GM06990 (cell line): ENCODE measurements around the gene SIRT1.

Experiments used
- DNase-seq: peaks from one replicate; pipeline ENCODE4 v3.0.0-alpha.2; 2011; ENCODE audit not compliant: insufficient read length; ENCODE audit errors: extremely low read depth
- H3K27me3 ChIP-seq: replicated peaks from 2 replicates; pipeline ENCODE4 v1.6.0; 2011; ENCODE audit warnings: low read length; ENCODE audit not compliant: control insufficient read depth, insufficient read depth
- H3K36me3 ChIP-seq: 2 replicates; pipeline ENCODE4 v1.5.1; 2011; ENCODE audit warnings: low read length; ENCODE audit not compliant: control insufficient read depth, insufficient read depth
- H3K4me3 ChIP-seq: replicated peaks from 2 replicates; pipeline ENCODE4 v1.5.1; 2011; ENCODE audit warnings: low read depth, mild to moderate bottlenecking, control low read depth, low read length
- TF ChIP-seq, protein P1 (sequence below): IDR thresholded peaks from 2 replicates; pipeline ENCODE4 v1.5.1; 2011; ENCODE audit warnings: low read length, control low read depth, mild to moderate bottlenecking, inconsistent platforms; ENCODE audit not compliant: insufficient read depth, poor library complexity, severe bottlenecking

The SIRT1 gene

DNA sequence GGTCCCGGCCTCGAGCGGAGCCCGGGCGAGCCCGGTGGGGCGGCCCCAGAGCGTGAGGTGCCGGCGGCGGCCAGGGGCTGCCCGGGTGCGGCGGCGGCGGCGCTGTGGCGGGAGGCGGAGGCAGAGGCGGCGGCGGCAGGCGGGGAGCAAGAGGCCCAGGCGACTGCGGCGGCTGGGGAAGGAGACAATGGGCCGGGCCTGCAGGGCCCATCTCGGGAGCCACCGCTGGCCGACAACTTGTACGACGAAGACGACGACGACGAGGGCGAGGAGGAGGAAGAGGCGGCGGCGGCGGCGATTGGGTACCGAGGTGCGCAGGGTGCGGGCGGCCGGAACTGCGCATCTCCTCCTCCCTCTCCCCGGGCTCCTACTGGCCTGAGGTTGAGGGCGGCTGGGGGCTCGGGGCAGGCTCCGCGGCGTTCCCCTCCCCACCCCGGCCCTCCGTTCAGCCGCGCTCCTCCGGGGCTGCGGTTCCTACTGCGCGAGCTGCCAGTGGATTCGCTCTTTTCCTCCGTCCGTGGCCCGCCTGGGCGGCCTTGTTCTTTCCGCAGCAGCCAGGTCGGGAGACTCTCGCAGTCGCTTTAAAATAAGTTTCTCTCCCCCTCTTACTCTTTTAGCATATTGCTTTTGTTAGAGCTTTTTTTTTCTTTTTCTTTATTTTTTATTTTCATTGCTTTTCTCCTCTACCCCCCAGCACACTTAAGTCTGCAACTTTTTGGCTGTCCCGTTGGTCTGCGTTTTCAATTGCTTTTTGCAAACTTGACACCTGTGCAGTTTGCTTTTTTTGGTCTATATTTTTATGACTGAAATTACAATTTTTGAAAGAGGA, 600 bp downstream of the SIRT1 start:
- TF ChIP-seq, protein P1, sequence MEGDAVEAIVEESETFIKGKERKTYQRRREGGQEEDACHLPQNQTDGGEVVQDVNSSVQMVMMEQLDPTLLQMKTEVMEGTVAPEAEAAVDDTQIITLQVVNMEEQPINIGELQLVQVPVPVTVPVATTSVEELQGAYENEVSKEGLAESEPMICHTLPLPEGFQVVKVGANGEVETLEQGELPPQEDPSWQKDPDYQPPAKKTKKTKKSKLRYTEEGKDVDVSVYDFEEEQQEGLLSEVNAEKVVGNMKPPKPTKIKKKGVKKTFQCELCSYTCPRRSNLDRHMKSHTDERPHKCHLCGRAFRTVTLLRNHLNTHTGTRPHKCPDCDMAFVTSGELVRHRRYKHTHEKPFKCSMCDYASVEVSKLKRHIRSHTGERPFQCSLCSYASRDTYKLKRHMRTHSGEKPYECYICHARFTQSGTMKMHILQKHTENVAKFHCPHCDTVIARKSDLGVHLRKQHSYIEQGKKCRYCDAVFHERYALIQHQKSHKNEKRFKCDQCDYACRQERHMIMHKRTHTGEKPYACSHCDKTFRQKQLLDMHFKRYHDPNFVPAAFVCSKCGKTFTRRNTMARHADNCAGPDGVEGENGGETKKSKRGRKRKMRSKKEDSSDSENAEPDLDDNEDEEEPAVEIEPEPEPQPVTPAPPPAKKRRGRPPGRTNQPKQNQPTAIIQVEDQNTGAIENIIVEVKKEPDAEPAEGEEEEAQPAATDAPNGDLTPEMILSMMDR = no peak
- H3K27me3 ChIP-seq = no peaks in the 10 kb centered on the region
- H3K36me3 ChIP-seq = peaks cover 8% of the 10 kb centered on the region
- DNase-seq = peak; percentile 88
- peak overlapping the region; percentile 80 for H3K4me3 ChIP-seq

DNA sequence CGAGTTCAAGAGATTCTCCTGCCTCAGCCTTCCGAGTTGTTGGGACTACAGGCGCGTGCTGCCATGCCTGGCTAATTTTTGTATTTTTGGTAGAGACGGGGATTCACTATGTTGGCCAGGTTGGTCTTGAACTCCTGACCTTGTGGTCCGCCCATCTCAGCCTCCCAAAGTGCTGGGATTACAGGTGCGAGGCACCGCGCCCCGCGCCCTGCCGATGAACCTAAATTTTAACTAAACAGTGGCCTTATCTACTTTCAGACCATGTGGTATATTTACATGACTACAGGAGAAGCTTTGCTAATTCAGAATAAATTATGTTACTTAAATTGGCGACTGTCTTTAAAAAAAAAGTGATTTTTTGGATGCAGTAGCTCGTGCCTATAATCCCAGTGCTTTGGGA, 9.2 kb downstream of the SIRT1 start:
- Histone ChIP-seq H3K36me3 (peaks cover 12% of the 10 kb centered on the region), H3K27me3 (no peaks in the 10 kb centered on the region), H3K4me3 (no peak overlapping the region)
- DNase-seq = no peak
- TF ChIP-seq, protein P1 = no peak

DNA sequence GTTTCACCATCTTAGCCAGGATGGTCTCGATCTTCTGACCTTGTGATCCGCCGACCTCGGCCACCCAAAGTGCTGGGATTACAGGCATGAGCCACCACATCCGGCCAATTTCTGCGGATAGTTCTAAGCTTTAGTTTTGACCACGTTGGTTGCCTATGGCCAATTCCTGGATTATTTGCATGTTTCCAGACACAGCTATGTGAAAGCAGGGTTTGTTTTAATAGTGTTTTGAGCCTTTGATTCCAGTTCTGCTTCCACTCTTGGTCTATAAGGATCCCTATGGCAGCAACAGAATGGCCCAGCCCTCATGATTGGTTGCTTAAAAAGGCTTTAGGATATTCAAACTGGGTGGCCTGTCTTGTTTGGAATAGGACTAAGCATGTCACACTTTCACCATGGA, 19.1 kb downstream of the SIRT1 start:
- no peak for DNase-seq
- H3K36me3 ChIP-seq = peaks cover 3% of the 10 kb centered on the region
- H3K4me3 ChIP-seq = no peak overlapping the region
- no peaks in the 10 kb centered on the region for H3K27me3 ChIP-seq
- TF ChIP-seq, protein P1 = no peak

DNA sequence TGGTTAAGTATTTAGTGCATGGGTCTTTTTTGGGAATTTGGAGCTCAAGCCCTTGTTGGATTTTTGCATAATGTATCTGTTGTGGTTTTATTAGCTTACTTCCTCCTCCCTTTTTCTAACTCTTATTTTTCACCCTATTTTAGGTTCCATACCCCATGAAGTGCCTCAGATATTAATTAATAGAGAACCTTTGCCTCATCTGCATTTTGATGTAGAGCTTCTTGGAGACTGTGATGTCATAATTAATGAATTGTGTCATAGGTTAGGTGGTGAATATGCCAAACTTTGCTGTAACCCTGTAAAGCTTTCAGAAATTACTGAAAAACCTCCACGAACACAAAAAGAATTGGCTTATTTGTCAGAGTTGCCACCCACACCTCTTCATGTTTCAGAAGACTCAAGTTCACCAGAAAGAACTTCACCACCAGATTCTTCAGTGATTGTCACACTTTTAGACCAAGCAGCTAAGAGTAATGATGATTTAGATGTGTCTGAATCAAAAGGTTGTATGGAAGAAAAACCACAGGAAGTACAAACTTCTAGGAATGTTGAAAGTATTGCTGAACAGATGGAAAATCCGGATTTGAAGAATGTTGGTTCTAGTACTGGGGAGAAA, 28.0 kb downstream of the SIRT1 start:
- Histone ChIP-seq H3K4me3 (no peak overlapping the region), H3K36me3 (peaks cover 3% of the 10 kb centered on the region), H3K27me3 (no peaks in the 10 kb centered on the region)
- TF ChIP-seq, protein P1 = no peak
- no peak for DNase-seq

DNA sequence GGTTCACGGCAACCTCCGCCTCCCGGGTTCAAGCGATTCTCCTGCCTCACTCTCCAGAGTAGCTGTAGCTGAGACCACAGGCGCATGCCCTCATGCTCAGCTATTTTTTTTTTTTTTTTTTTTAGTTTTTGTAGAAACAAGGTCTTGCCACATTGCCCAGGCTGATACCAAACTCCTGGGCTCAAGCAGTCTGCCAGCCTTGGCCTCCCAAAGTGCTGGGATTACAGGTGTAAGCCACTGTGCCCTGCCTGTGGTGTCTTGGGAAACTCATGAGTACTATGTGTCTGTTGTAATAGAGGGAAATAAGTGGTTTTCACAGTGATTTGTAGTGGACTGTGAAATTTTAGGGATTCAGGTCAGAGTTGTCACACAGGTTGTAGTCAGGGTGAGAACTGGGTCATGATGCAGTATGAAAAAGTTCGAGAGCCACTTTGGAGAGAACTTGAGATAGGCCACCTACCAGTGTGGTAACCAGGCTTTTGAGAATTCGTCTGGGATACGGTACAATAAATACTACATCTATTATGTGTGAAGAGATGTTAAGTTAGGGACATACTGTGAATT, 30.4 kb downstream of the SIRT1 start:
- DNase-seq = no peak
- Histone ChIP-seq H3K27me3 (no peaks in the 10 kb centered on the region), H3K4me3 (no peak overlapping the region), H3K36me3 (peaks cover 3% of the 10 kb centered on the region)
- TF ChIP-seq, protein P1 = no peak
